ENCODE data around the gene DIO3.
"Not testable (repeated sequence)": the region's sequence is repeated elsewhere in the genome, so short reads cannot be mapped to it uniquely, and the experiment has no call there.

DIO3 gene

GRCh38 chr14:101535701-101536207 lies 25.5 kb upstream of the DIO3 start:
- Mint-ChIP-seq H3K27ac (no peak overlapping the region), H3K4me3 (no peak overlapping the region), H3K4me1 (peaks cover 20% of the 10 kb centered on the region), H3K27me3 (peaks cover 4% of the 10 kb centered on the region), H3K9me3 (no peaks in the 10 kb centered on the region), H3K36me3 (no peaks in the 10 kb centered on the region)

- Mint-ChIP-seq H3K9me3 (no peaks in the 10 kb centered on the region), H3K4me1 (peaks cover 20% of the 10 kb centered on the region), H3K27me3 (peaks cover 4% of the 10 kb centered on the region), H3K27ac (peak overlapping the region; percentile 35), H3K4me3 (no peak overlapping the region), H3K36me3 (no peaks in the 10 kb centered on the region)
These were observed 24.0 kb upstream of the DIO3 start for GRCh38 chr14:101537286-101537685.

GRCh38 chr14:101538878-101539277 lies 22.4 kb upstream of the DIO3 start:
- H3K27me3 Mint-ChIP-seq: peaks cover 4% of the 10 kb centered on the region
- H3K4me3 Mint-ChIP-seq: no peak overlapping the region
- peaks cover 4% of the 10 kb centered on the region for H3K9me3 Mint-ChIP-seq
- H3K4me1 Mint-ChIP-seq: peaks cover 20% of the 10 kb centered on the region
- H3K36me3 Mint-ChIP-seq: peaks cover 1% of the 10 kb centered on the region
- no peak overlapping the region for H3K27ac Mint-ChIP-seq

DNA sequence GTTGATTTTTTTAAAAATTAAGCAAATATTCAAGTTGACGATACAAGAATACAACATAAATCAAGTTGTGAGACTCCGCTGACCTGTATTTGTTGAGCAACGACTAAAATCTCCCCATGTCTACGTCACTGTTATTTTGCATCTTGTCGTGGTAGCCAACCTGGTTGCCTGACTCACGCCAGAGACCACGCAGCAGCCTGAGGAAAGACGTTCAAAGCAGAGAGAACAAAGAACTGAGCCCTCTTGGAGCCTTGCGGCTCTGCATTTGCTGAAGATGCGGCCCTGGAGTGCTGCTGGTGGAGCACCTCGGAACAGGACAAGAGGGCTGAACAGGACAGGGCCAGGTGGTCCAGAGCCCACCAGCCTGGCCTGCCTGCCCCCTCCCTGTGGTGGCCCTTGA lies 21.4 kb upstream of the DIO3 start:
- Mint-ChIP-seq H3K4me1 (peaks cover 15% of the 10 kb centered on the region), H3K9me3 (peaks cover 5% of the 10 kb centered on the region), H3K4me3 (no peak overlapping the region), H3K27ac (no peak overlapping the region), H3K27me3 (peaks cover 4% of the 10 kb centered on the region), H3K36me3 (peaks cover 2% of the 10 kb centered on the region)

DNA sequence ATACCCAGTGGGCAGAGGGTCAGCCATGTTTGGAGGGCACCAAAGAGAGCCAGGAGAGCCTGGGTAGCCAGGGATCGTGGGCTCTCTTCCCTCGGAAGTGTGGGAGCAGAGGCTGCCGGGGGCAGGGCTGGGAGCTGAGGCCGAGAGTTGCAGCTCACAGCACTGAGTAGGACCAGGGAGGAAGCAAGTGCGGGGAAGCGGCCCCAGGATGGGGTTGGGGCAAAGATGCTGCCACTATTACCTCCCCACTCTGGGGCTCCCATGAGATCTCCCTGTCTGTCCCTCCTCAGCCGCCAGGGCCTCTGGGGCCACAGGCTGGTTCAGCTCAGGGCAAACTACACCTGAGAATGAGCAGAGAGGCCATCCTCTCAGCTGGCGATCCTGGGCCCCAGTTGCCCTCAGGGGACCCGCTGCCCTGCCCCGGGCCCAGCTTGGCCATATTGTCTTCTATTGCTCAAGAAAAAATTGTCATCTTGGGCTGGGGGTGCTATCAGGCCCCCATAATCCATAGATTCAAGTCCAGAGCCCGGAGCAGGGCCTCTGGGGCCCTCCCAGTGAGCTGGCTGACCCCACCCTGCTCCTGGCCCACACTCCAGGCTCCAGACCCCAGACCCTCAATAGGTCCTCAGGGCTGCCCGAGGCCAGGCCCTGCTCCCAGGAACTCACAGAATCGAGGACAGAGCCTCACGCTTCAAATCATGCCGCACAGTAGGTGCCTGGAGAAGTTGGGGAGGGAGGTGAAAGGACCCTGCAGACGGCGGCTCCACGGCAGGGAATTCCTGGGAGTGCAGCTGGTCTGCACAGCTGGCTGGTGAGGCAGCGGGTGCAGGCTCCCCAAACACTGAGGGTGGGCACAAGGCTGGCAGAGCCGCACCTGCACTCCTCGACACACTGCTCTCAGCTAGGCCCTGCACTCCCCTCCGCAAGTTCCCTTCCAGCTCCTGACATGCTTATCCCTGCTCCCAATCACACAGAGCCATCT lies 20.5 kb upstream of the DIO3 start:
- H3K4me1 Mint-ChIP-seq: peaks cover 8% of the 10 kb centered on the region
- H3K4me3 Mint-ChIP-seq: no peak overlapping the region
- H3K36me3 Mint-ChIP-seq: peaks cover 2% of the 10 kb centered on the region
- H3K27me3 Mint-ChIP-seq: peaks cover 4% of the 10 kb centered on the region
- no peak overlapping the region for H3K27ac Mint-ChIP-seq
- peaks cover 5% of the 10 kb centered on the region for H3K9me3 Mint-ChIP-seq

- no peak overlapping the region for H3K4me3 Mint-ChIP-seq
- H3K36me3 Mint-ChIP-seq: peaks cover 2% of the 10 kb centered on the region
- peaks cover 2% of the 10 kb centered on the region for H3K27me3 Mint-ChIP-seq
- H3K4me1 Mint-ChIP-seq: peaks cover 3% of the 10 kb centered on the region
- H3K9me3 Mint-ChIP-seq: peaks cover 5% of the 10 kb centered on the region
- H3K27ac Mint-ChIP-seq: no peak overlapping the region
These were observed 18.9 kb upstream of the DIO3 start for GRCh38 chr14:101542391-101542790.

- peak overlapping the region; percentile 36 for H3K4me3 Mint-ChIP-seq
- H3K4me1 Mint-ChIP-seq: no peaks in the 10 kb centered on the region
- peak overlapping the region; percentile 23 for H3K27ac Mint-ChIP-seq
- H3K36me3 Mint-ChIP-seq: peaks cover 2% of the 10 kb centered on the region
- H3K9me3 Mint-ChIP-seq: peaks cover 5% of the 10 kb centered on the region
- no peaks in the 10 kb centered on the region for H3K27me3 Mint-ChIP-seq
These were observed 17.5 kb upstream of the DIO3 start for GRCh38 chr14:101543814-101544213.

- Mint-ChIP-seq H3K4me1 (no peaks in the 10 kb centered on the region), H3K4me3 (no peak overlapping the region), H3K36me3 (peaks cover 2% of the 10 kb centered on the region), H3K27me3 (no peaks in the 10 kb centered on the region), H3K9me3 (peaks cover 5% of the 10 kb centered on the region), H3K27ac (peak overlapping the region; percentile 65)
These were observed 16.7 kb upstream of the DIO3 start for GRCh38 chr14:101544550-101544949.

DNA sequence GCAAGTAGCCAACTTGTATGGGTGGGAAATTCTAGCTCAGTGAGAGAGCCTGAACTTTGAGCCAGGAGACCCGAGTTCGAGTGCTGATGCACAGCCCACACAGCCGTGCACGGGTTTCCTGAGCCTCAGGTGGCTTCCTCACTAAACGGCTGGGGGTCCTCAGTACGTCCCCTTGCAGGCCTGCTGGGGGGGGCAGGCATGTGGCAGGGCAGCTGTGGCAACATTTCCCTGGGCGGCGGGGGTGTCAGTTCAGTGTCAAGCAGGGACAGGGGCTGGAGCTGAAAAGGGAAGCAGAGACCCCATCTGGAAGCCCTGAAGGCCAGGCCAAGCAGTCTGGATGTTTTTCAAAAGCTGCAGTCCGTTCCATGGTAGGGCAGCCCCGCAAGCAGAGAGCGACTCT lies 14.6 kb upstream of the DIO3 start:
- Mint-ChIP-seq H3K27me3 (peaks cover 5% of the 10 kb centered on the region), H3K9me3 (peaks cover 5% of the 10 kb centered on the region), H3K4me1 (no peaks in the 10 kb centered on the region), H3K27ac (no peak overlapping the region), H3K4me3 (no peak overlapping the region), H3K36me3 (peaks cover 2% of the 10 kb centered on the region)

DNA sequence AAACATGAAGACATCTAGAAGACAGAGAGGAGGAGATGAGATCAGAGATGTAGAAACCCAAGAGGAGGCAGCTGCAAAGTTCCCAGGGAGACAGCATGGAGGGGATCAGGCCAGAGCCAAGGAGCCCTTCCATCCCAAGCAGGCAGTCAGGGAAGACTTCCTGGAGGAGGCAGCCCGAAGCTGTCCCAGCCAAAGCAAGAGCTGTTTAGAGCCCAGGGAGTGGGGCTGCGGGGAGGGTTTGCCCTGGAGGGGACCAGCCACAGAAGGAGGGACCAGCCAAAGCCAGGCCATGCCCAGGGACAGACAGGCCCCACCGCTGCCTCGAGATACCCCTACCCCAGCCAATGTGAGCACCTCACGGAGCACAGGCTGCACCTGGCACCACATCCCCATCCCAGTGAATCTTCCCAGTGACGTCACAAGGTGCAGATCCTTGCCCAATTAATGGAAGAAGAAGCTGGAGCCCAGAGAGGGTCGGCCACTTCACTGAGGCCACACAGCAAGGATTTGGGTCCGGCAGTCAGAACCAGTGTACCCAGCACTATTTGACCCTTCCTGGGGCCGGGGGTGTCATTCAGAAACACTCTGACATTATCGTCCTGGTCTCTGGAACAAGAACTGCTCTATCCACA lies 14.1 kb upstream of the DIO3 start:
- H3K27me3 Mint-ChIP-seq: peaks cover 7% of the 10 kb centered on the region
- H3K27ac Mint-ChIP-seq: no peak overlapping the region
- peaks cover 5% of the 10 kb centered on the region for H3K9me3 Mint-ChIP-seq
- H3K4me3 Mint-ChIP-seq: no peak overlapping the region
- H3K36me3 Mint-ChIP-seq: peaks cover 2% of the 10 kb centered on the region
- H3K4me1 Mint-ChIP-seq: no peaks in the 10 kb centered on the region

- Mint-ChIP-seq H3K4me3 (no peak overlapping the region), H3K36me3 (peaks cover 2% of the 10 kb centered on the region), H3K27ac (no peak overlapping the region), H3K9me3 (peaks cover 5% of the 10 kb centered on the region), H3K27me3 (peaks cover 7% of the 10 kb centered on the region), H3K4me1 (no peaks in the 10 kb centered on the region)
These were observed 13.2 kb upstream of the DIO3 start for GRCh38 chr14:101547961-101548669.

DNA sequence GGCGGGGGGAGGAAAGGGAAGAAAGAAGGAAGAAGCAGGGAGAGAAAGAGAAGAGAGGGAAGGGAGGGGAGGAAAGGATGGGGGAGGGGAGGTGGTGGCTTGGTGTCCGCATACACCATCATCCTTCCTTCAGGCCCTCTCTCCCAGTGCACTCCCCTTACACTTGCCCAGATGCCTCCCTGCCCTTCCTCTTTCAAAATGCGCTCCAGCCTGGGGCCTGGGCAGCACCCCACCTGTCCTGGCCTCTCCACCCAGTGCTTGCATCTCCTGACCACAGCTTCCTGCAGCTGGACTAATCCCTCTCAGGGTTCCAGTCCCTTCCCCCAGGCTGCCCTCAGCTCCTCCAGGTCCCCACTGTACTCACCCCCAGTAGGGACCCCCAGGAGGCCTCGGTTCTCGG lies 12.6 kb upstream of the DIO3 start:
- peaks cover 7% of the 10 kb centered on the region for H3K27me3 Mint-ChIP-seq
- H3K36me3 Mint-ChIP-seq: peaks cover 2% of the 10 kb centered on the region
- H3K9me3 Mint-ChIP-seq: peaks cover 3% of the 10 kb centered on the region
- H3K4me3 Mint-ChIP-seq: no peak overlapping the region
- no peak overlapping the region for H3K27ac Mint-ChIP-seq
- H3K4me1 Mint-ChIP-seq: no peaks in the 10 kb centered on the region

DNA sequence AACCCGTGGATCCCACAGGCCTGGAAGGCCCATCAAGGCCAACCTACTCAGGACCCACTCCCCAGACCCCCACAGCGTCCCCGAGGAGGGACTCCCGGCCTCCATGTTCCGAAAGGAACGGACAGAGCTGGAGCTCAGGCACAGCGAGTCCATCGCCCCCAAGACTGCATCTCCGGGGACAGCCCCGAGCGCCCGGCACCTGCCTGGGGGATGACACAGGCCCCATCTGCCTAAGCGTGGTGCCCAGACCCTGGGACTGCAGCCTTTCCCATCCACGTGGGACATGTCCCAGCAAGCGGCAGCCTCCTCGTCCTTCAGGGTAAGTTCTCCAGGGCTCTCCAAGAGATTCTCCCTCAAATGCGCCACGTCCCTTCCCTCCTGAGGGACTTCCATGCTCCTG lies 12.1 kb upstream of the DIO3 start:
- Mint-ChIP-seq H3K4me3 (no peak overlapping the region), H3K27me3 (peaks cover 7% of the 10 kb centered on the region), H3K4me1 (no peaks in the 10 kb centered on the region), H3K9me3 (no peaks in the 10 kb centered on the region), H3K36me3 (no peaks in the 10 kb centered on the region), H3K27ac (no peak overlapping the region)

GRCh38 chr14:101550202-101550912 lies 10.9 kb upstream of the DIO3 start:
- not testable (repeated sequence) for H3K36me3 Mint-ChIP-seq, H3K9me3 Mint-ChIP-seq, H3K4me1 Mint-ChIP-seq, H3K27me3 Mint-ChIP-seq, H3K4me3 Mint-ChIP-seq
- peak overlapping the region; percentile 89 for H3K27ac Mint-ChIP-seq

Measured in activated naive CD4-positive, alpha-beta T cell treated with anti-CD3 and anti-CD28 coated beads, Interleukin-2, amount 50 U/mL, for 24 hours (primary cell).